H1 (cell line): ENCODE results near the gene CNNM2. TPM values are rescaled to one million over a fixed set of nuclear protein-coding genes. Genes with fewer than 3 reads are reported as not detected.

Experiments used
- ASH2L ChIP-seq: fragments of 200-600, 300-600 bp; sonication (generic); IDR thresholded peaks from one replicate; pipeline ENCODE4 v1.7.1; 2017; ENCODE audit warnings: low read length
- BACH1 ChIP-seq: IDR thresholded peaks from 2 replicates; pipeline ENCODE4 v1.6.1; 2012; ENCODE audit warnings: low read length, improper control_type of control experiment
- CEBPB ChIP-seq: IDR thresholded peaks from 2 replicates; pipeline ENCODE4 v1.6.1; 2012; ENCODE audit warnings: low read depth, low read length
- CHD1 ChIP-seq: IDR thresholded peaks from 2 replicates; pipeline ENCODE4 v1.6.1; 2012; ENCODE audit warnings: low read depth, low read length, improper control_type of control experiment
- CREB1 ChIP-seq: IDR thresholded peaks from 2 replicates; pipeline ENCODE4 v1.6.1; 2012; ENCODE audit warnings: inconsistent platforms
- FOSL1 ChIP-seq: IDR thresholded peaks from 2 replicates; pipeline ENCODE4 v1.6.1; 2011; ENCODE audit warnings: mild to moderate bottlenecking, low read depth, low read length, moderate library complexity; ENCODE audit not compliant: insufficient read depth
- HDAC6 ChIP-seq: IDR thresholded peaks from one replicate; pipeline ENCODE4 v1.7.1; 2012; ENCODE audit warnings: low read depth, mild to moderate bottlenecking, inconsistent platforms, low read length, moderate library complexity
- KDM4A ChIP-seq: IDR thresholded peaks from one replicate; pipeline ENCODE4 v1.7.1; 2012; ENCODE audit warnings: low read depth, mild to moderate bottlenecking, moderate library complexity, low read length, inconsistent platforms; ENCODE audit not compliant: severe bottlenecking
- PHF8 ChIP-seq: fragments of 200-600 bp; sonication (generic); conservative IDR thresholded peaks from 2 replicates; pipeline ENCODE4 v1.7.1; 2012; ENCODE audit warnings: low read depth, mild to moderate bottlenecking, inconsistent platforms, low read length, moderate library complexity
- POLR2A ChIP-seq, 2 experiments: IDR thresholded peaks; 1 replicate in 1 of 2; 2 replicates in 1 of 2; pipeline ENCODE4 v1.6.1; 2011; ENCODE audit warnings: low read depth in 2 of 2, low read length in 2 of 2, mild to moderate bottlenecking in 2 of 2; ENCODE audit errors: control extremely low read depth in 1 of 2
- POU5F1 ChIP-seq: IDR thresholded peaks from 2 replicates; pipeline ENCODE4 v1.6.1; 2011; ENCODE audit warnings: low read depth, mild to moderate bottlenecking, low read length, moderate library complexity
- RAD21 ChIP-seq, 2 experiments: IDR thresholded peaks in 1 of 2; conservative IDR thresholded peaks in 1 of 2; 2 replicates each; pipeline ENCODE4 v1.6.1; 2011; ENCODE audit warnings: low read depth in 2 of 2, low read length in 2 of 2, improper control_type of control experiment in 1 of 2, inconsistent platforms in 1 of 2, mild to moderate bottlenecking in 1 of 2, moderate library complexity in 1 of 2
- SIN3A ChIP-seq, 2 experiments: IDR thresholded peaks in 1 of 2; conservative IDR thresholded peaks in 1 of 2; 2 replicates each; pipeline ENCODE4 v1.6.1; 2011 to 2012; ENCODE audit warnings: low read length in 2 of 2, improper control_type of control experiment in 1 of 2, low read depth in 1 of 2, mild to moderate bottlenecking in 1 of 2
- SP4 ChIP-seq: IDR thresholded peaks from 2 replicates; pipeline ENCODE4 v1.6.1; 2012; ENCODE audit warnings: low read length, inconsistent platforms
- TAF7 ChIP-seq: optimal IDR thresholded peaks from 2 replicates; pipeline ENCODE3; 2011; ENCODE audit warnings: low read depth, mild to moderate bottlenecking, inconsistent platforms, low read length, moderate library complexity, borderline replicate concordance
- TBP ChIP-seq: IDR thresholded peaks from 2 replicates; pipeline ENCODE4 v1.6.1; 2011; ENCODE audit warnings: low read depth, low read length, improper control_type of control experiment
- TCF12 ChIP-seq: IDR thresholded peaks from 2 replicates; pipeline ENCODE4 v1.6.1; 2011; ENCODE audit warnings: low read depth, mild to moderate bottlenecking, low read length
- USF2 ChIP-seq: IDR thresholded peaks from 2 replicates; pipeline ENCODE4 v1.6.1; 2011; ENCODE audit warnings: low read length, improper control_type of control experiment
- polyA plus RNA-seq, 7 experiments: library from polyadenylated mRNA; depleted of rRNA in 3 of 7; stranded (reverse) in 5 of 7; unstranded in 2 of 7; fragments of >200 nt in 5 of 7; fragments of 200-250 nt in 2 of 7; gene quantifications; 1 replicate in 5 of 7; 2 replicates in 1 of 7; 4 replicates in 1 of 7; pipeline versions ENCODE4 v1.2.1 to v1.2.3, GENCODE V29; 2011 to 2013; ENCODE audit warnings: missing spikeins in 2 of 7, mixed read lengths in 2 of 7
- total RNA-seq: library from RNA; stranded (reverse); fragmentation: NEBNext Ultra II Directional; extraction: Animal tissue kit (Norgen Biotek cat#: 25700); gene quantifications from 2 replicates; pipeline ENCODE4 v1.2.1, GENCODE V29; 2021
- TF ChIP-seq, protein P1 (sequence below): IDR thresholded peaks from 2 replicates; pipeline ENCODE4 v1.6.1; 2012; ENCODE audit warnings: inconsistent platforms

CNNM2 gene
- total and polyA plus RNA-seq, 2 of the 8 experiments (the other 6 are each of a cell fraction or from before 2014, with no cell fraction given) = 7.3 to 23.6 TPM

- TF ChIP-seq, protein P1, sequence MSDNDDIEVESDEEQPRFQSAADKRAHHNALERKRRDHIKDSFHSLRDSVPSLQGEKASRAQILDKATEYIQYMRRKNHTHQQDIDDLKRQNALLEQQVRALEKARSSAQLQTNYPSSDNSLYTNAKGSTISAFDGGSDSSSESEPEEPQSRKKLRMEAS = peak; percentile 92
- peak; percentile 45 for TF ChIP-seq TAF7
- TF ChIP-seq CREB1 = peak; percentile 58; the same call in 1 of the 2 replicates
- TF ChIP-seq BACH1 = no peak
- TF ChIP-seq POU5F1 = no peak
- peak; percentile 3 for TF ChIP-seq ASH2L
- TF ChIP-seq SP4 = peak; percentile 13; the same call in 1 of the 2 replicates
- TF ChIP-seq SIN3A (conservative IDR thresholded peaks at IDR 0.05 in 1 of 2, IDR thresholded peaks at IDR 0.05 in 1 of 2; ENCODE audit: low read depth in 1 of 2, low read length in 2 of 2) = no peak
- TF ChIP-seq PHF8 = peak; percentile 34; the same call in 1 of the 2 replicates
- peak in 1 of 2 experiments; percentile 47; a peak in 1 of 3 replicates for TF ChIP-seq POLR2A (IDR thresholded peaks at IDR 0.05; ENCODE audit: control extremely low read depth in 1 of 2, low read depth in 2 of 2, low read length in 2 of 2)
- no peak for TF ChIP-seq HDAC6
- peak; percentile 96 to 99 for TF ChIP-seq RAD21 (IDR thresholded peaks at IDR 0.05 in 1 of 2, conservative IDR thresholded peaks at IDR 0.05 in 1 of 2; ENCODE audit: low read depth in 2 of 2, low read length in 2 of 2)
- TF ChIP-seq CHD1 = no peak
- peak; percentile 20; the same call in 1 of the 2 replicates for TF ChIP-seq TCF12
- TF ChIP-seq TBP = no peak
- TF ChIP-seq USF2 = 0 out of 2 replicates have a peak, but pooled peaks have one; percentile 45
- TF ChIP-seq CEBPB = no peak
- no peak for TF ChIP-seq FOSL1
- peak; percentile 18 for TF ChIP-seq KDM4A
Measured at GRCh38 chr10:102917314-102917961, 656 bp upstream of the CNNM2 start (continued).
